ENCODE measurements around the gene MYO15A.

MYO15A gene

GRCh38 chr17:18138065-18138749 is 29.7 kb downstream of the MYO15A start:
- DNase-seq: no peak

GRCh38 chr17:18139092-18139491 is 30.5 kb downstream of the MYO15A start:
- no peak for DNase-seq

DNA sequence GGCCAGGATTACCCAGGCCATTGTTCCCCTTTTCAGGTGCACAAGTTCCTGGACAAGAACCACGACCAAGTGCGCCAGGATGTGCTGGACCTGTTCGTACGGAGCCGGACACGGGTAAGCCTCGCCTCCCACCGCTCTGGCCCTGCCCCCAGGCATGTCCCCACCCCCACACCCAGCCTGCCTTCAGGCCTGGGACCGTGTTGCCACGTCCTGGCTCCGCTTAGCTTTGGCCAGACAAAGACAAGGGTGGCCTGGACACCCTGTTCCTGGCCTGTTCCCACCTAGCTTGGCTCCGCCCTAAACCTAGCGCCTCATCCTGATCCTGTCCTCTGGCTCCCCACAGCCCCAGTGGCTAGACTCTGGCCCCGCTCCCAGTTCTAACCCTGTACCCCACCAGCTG is 30.9 kb downstream of the MYO15A start:
- DNase-seq: no peak

GRCh38 chr17:18139949-18140348 is 31.4 kb downstream of the MYO15A start:
- no peak for DNase-seq

GRCh38 chr17:18140648-18141047 is 32.1 kb downstream of the MYO15A start:
- no peak for DNase-seq

- no peak for DNase-seq
These were observed 32.8 kb downstream of the MYO15A start for GRCh38 chr17:18141210-18141803.

DNA sequence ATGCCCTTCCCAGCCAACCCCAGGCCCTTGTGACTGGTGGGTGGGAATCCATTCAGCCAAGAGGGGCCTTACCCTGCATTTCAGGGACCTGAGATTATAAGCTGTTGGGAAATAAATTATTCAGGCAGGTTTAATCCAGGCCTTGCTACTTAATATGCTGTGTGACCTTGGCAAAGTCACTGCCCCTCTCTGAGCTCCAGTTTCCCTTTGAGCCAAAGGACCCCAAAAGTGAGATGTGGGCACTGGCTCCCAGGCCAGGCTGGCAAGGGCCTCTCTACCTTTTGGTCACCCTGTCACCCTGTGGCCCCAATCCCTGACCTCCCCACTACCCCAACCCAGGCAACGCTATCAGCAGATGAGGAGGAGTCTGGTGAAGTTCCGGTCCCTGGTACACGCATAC is 33.9 kb downstream of the MYO15A start:
- DNase-seq: no peak

DNA sequence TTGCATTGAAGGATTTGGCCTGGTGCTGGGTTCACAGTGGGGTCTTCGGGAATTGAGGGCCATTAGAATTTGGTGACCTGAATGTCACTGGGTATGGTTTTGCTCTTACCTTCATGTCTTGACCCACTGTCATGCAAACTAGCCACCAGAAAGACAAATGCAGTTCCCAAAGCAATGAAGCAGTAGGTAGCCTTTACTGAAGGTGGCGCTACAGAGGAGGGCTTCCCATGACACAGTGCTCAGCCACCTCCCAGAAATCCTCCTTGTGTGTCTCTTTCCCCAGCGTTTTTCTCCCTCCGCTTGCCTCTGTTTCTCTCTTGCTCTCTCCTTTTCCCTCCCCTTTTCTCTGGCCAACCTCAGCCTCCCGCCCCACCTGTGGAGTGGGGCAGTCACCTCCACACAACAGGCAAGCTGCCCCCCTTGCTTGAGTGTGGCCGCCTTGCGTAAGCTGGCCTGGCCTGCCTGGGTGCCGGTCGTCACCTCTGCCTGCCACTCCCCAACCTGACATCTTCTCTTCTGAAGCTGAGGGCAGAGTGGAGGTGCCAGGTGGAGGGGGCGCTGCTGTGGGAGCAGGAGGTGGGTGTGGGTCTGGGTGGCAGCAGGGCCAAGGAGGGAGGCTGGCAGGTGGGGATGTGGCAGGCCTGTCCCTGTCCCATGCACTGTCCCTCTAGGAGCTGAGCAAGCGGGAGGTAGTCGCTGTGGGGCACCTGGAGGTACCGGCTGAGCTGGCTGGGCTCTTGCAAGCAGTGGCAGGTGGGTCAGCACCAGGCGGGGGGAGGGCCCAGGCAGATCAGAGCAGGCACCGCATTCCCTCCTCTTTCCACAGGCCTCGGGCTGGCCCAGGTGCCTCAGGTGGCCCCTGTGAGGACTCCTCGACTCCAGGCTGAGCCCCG is 34.7 kb downstream of the MYO15A start:
- no peak for DNase-seq

GRCh38 chr17:18144261-18144660 is 35.7 kb downstream of the MYO15A start:
- DNase-seq: no peak

DNA sequence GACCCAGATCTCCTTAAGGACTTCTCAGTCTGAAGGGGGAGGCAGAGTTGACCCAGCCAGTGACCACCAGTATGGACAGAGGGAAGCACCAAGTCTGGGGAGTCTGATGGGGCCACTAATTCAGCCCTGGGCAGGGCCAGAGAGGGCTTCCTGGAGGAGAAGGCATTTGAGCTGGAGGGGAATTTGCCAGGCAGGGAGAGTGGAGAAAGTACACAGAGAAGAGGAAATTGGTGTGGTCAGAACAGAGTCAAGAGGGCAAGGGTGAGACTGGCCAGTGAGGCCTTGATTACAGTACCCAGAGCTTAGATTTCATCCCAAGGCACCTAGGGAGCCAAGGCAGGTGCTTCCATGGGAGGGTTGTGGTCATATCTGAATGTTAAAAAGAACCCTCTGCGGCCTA is 36.3 kb downstream of the MYO15A start:
- no peak for DNase-seq

GRCh38 chr17:18145811-18146210 is 37.3 kb downstream of the MYO15A start:
- DNase-seq: no peak

- DNase-seq: no peak
These were observed 37.7 kb downstream of the MYO15A start for GRCh38 chr17:18146259-18146658.

DNA sequence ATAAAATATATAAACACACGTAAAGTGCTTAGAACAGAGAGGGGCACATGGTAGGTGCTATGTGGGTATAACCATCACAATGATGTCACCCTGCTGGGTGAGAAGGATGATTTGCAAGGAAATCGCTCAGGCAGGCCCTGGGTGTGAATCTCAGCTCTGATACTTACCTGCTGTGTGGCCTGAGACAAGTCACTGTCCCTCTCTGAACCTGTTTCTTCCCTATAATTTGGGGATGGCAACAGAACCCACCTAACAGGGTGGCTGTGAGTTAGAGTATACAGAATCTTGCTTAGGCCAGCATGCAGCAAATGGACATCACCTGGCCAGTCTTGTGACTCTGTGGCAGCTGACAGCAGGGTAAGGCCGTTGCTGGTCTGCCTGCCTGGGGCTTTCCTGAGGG is 38.4 kb downstream of the MYO15A start:
- DNase-seq: no peak

GRCh38 chr17:18148586-18148985 is 40.0 kb downstream of the MYO15A start:
- no peak for DNase-seq

DNA sequence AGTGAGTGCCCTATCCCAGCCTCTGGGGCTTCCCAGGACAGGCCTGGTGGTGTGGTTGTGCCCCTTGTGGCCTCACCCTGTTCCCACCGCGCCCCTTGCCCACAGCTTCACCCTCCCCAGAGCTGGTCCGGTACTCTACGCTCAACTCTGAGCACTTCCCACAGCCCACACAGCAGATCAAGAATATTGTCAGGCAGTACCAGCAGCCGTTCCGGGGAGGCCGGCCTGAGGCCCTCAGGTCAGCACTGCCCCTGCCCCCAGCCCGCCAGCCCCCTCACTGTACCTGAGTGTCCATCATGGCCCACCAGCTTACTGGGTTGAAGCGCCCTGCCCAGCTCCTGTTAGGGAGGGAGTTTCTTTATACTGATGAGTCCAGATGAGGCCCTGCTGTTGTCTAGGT is 42.7 kb downstream of the MYO15A start:
- no peak for DNase-seq

DNA sequence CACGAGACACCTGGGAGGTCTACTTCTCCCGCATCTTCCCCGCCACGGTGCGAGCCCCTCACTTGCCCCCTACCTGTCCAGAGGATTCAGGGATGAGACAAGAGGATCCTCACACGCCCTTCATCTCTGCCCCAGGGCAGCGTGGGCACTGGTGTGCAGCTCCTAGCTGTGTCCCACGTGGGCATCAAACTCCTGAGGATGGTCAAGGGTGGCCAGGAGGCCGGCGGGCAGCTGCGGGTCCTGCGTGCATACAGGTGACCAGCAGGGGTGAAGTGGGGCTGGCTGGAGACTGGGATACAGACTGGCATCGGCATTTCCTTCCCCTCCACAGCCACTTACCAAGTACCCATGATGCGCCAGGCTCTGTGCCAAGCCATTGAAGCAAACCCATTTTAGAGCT is 46.6 kb downstream of the MYO15A start:
- DNase-seq: no peak

- no peak for DNase-seq
These were observed 47.8 kb downstream of the MYO15A start for GRCh38 chr17:18156171-18156975.

GRCh38 chr17:18156976-18157280 is 48.4 kb downstream of the MYO15A start:
- no peak for DNase-seq

DNA sequence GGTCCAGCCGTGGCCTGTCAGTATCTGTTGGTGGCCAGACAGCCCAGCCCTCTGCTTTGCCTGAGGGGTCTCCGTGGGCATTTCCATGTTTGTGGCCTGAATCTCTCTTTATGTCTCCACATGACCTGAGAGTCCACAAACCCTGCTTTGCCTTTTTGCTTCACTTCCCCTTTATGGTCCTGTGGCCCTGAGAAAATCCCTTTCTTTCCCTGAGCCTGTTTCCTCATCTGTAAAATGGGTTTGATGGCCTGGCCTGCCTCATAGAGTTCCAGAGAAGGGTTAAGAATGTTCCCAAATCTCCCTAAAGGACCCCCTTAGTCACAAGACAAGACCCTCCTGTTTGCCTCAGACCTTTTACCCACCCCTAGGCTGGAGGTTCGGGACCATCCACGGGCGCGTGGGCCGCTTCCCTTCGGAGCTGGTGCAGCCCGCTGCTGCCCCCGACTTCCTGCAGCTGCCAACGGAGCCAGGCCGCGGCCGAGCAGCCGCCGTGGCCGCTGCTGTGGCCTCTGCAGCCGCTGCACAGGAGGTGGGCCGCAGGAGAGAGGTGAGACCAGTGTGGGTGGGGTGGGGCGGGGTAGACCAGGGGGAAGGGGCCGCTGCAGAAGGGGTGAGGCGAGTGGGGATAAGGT is 48.9 kb downstream of the MYO15A start:
- no peak for DNase-seq

- peak; percentile 96 for DNase-seq
These were observed 49.6 kb downstream of the MYO15A start for GRCh38 chr17:18158022-18158600.

GRCh38 chr17:18159551-18160120 is 51.1 kb downstream of the MYO15A start:
- DNase-seq: no peak

Measured in stimulated activated CD4-positive, alpha-beta T cell treated with anti-CD3 and anti-CD28 coated beads, Interleukin-1b, Interleukin-23, amount 100 ng/mL, for 48 hours (primary cell).